Astrocyte of the spinal cord (primary cell): ENCODE results near the gene CTPS2.
"Not testable (repeated sequence)": the region's sequence is repeated elsewhere in the genome, so short reads cannot be mapped to it uniquely, and the experiment has no call there.

Experiments
- DNase-seq: peaks from one replicate; pipeline ENCODE4 v3.0.0; 2011; ENCODE audit warnings: low read depth, low spot score
- H3K4me3 ChIP-seq: 2 replicates; pipeline ENCODE4 v1.5.1; 2011; ENCODE audit warnings: low read depth, mild to moderate bottlenecking, low read length, moderate library complexity
- in situ Hi-C: cut with HindIII; loops from 2 replicates; pipeline ENCODE4 v1.10.0; 2017; ENCODE audit warnings: low sequenced_read_pairs
- TF ChIP-seq, protein P1 (sequence below): IDR thresholded peaks from 2 replicates; pipeline ENCODE4 v1.5.1; 2012; ENCODE audit warnings: low read depth, mild to moderate bottlenecking, low read length, inconsistent platforms

CTPS2 gene

DNA sequence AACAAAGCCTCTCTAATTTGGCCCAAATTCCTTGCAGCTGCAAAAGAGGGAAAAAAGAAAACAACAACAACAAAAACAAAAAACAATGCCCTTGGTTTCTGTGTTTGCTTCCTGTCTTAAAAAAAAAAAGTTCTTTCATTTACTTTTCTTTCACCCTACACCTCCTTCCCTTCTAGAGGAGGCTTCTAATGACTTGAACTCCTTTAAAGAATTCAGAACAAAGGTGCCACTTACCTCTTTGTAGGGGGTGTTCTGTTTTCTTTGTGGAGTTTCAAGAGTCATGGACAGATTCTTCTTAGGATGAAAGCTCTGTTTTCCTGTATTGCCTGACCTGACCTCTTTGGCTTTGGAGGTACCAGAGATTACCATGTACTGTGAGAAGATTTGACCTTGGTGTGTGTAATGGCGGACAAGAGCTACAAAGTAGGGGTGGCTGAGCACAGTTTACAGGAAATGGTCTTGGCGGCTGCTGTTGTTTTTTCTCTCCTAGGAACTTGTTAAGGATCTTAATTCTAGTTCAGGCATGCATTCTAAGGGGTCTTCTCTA, 134.9 kb downstream of the CTPS2 start:
- DNase-seq = no peak
- TF ChIP-seq, protein P1, sequence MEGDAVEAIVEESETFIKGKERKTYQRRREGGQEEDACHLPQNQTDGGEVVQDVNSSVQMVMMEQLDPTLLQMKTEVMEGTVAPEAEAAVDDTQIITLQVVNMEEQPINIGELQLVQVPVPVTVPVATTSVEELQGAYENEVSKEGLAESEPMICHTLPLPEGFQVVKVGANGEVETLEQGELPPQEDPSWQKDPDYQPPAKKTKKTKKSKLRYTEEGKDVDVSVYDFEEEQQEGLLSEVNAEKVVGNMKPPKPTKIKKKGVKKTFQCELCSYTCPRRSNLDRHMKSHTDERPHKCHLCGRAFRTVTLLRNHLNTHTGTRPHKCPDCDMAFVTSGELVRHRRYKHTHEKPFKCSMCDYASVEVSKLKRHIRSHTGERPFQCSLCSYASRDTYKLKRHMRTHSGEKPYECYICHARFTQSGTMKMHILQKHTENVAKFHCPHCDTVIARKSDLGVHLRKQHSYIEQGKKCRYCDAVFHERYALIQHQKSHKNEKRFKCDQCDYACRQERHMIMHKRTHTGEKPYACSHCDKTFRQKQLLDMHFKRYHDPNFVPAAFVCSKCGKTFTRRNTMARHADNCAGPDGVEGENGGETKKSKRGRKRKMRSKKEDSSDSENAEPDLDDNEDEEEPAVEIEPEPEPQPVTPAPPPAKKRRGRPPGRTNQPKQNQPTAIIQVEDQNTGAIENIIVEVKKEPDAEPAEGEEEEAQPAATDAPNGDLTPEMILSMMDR = no peak
- H3K4me3 ChIP-seq = no peak overlapping the region
- in situ Hi-C loops = no loop called here

DNA sequence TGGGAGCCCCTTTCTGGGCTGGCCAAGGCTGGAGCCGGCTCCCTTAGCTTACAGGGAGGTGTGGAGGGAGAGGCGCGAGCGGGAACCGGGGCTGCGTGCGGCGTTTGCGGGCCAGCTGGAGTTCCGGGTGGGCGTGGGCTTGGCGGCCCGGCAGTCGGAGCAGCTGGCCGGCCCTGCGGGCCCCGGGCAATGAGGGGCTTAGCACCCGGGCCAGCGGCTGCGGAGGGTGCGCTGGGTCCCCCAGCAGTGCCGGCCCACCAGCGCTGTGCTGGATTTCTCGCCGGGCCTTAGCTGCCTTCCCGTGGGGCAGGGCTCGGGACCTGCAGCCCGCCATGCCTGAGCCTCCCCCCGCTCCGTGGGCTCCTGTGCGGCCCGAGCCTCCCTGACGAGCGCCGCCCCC, 137.1 kb downstream of the CTPS2 start:
- H3K4me3 ChIP-seq, DNase-seq, in situ Hi-C loops: not testable (repeated sequence)

GRCh38 chrX:16573781-16574180, 138.7 kb downstream of the CTPS2 start:
- in situ Hi-C loops = no loop called here

GRCh38 chrX:16567681-16568080, 144.8 kb downstream of the CTPS2 start:
- in situ Hi-C loops = no loop called here
- no peak overlapping the region for H3K4me3 ChIP-seq
- DNase-seq = no peak
- TF ChIP-seq, protein P1 = no peak

More at GRCh38 chrX:16573781-16574180, 138.7 kb downstream of the CTPS2 start:
- DNase-seq = peak; percentile 55
- TF ChIP-seq, protein P1 = no peak
- no peak overlapping the region for H3K4me3 ChIP-seq

- in situ Hi-C loops = no loop called here
- TF ChIP-seq, protein P1 = no peak
- DNase-seq = no peak
- H3K4me3 ChIP-seq = no peak overlapping the region
Observed at GRCh38 chrX:16566571-16566970, 145.9 kb downstream of the CTPS2 start.

DNA sequence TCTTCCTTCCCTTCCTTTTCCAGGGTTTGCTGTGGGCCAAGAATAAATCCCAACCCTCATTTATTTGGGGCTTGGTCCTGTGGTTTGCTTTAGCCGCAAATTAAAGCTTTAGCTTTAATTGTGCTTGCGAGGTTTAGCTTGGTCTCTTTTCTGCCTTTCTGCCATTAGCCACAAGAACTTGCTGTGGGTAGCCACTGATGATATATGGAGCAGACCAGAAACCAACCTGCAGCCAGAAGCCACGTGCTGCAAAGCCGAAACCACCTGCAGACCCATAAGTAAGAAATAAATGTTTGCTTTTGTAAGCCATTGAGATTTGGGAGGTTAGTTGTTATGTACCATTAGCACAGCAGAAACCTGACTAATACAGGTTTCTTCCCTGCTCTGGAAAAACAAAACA, 152.3 kb downstream of the CTPS2 start:
- TF ChIP-seq, protein P1 = no peak
- in situ Hi-C loops = no loop called here
- H3K4me3 ChIP-seq = no peak overlapping the region
- no peak for DNase-seq

- no peak for DNase-seq
- TF ChIP-seq, protein P1 = no peak
- H3K4me3 ChIP-seq = no peak overlapping the region
- in situ Hi-C loops = no loop called here
Observed at GRCh38 chrX:16559206-16559619, 153.3 kb downstream of the CTPS2 start.
